Activated naive CD4-positive, alpha-beta T cell treated with anti-CD3 and anti-CD28 coated beads, Interleukin-2, amount 10 ng/mL, durations not matched to agents 5 hours and 36 hours (primary cell): Measurements from ENCODE around the gene ZBTB8OS. TPM values are rescaled to one million over a fixed set of nuclear protein-coding genes. Genes with fewer than 3 reads are reported as not detected.

Experiments
- total RNA-seq, 2 experiments: library from RNA; stranded (reverse); gene quantifications; one replicate each; pipeline ENCODE4 v1.2.3, GENCODE V29; 2021

The ZBTB8OS gene
- 10 to 100 TPM; 43.4 to 49.9 TPM for total RNA-seq

GRCh38 chr1:32650248-32650751 is at the start of gene ZBTB8OS:
Gene ZBTB8OS, minus strand, starts transcription at chr1:32650550. Its CDS starts 21 bp downstream, at chr1:32650529.

GRCh38 chr1:32650752-32651460 is 556 bp upstream of the ZBTB8OS start, which contains the start of gene RBBP4:
Gene RBBP4, plus strand, starts transcription at chr1:32651208. Its CDS starts 99 bp downstream, at chr1:32651307.

Other genes with a start within 250 kb of the ZBTB8OS start
- not detected for gene ZBTB8B, start 185.5 kb downstream of the ZBTB8OS start, total RNA-seq
- gene ZBTB8A, start 111.1 kb downstream of the ZBTB8OS start, total RNA-seq: under 1 TPM; 0.26 to 0.30 TPM
- gene RBBP4, start 658 bp upstream of the ZBTB8OS start, total RNA-seq: 100 to 1,000 TPM; 263 to 265 TPM
- gene SYNC, start 52.2 kb upstream of the ZBTB8OS start, total RNA-seq: not detected
- 100 to 1,000 TPM; 169 to 175 TPM for gene YARS1, start 166.8 kb upstream of the ZBTB8OS start, total RNA-seq
- 10 to 100 TPM; 83.4 to 88.4 TPM for gene S100PBP, start 167.1 kb upstream of the ZBTB8OS start, total RNA-seq
- gene FNDC5, start 220.4 kb upstream of the ZBTB8OS start, total RNA-seq: not detected
- gene HPCA, start 235.9 kb upstream of the ZBTB8OS start, total RNA-seq: under 1 TPM in 1 of 2 experiments, not detected in 1; 0.48 TPM